ENCODE data around the gene PLEKHH1. TPM values are rescaled to one million over a fixed set of nuclear protein-coding genes. Genes with fewer than 3 reads are reported as not detected.

Gene PLEKHH1
- total and polyA plus RNA-seq, 2 of the 8 experiments (the other 6 are each of a cell fraction or from before 2014, with no cell fraction given) = 28.3 to 33.3 TPM

GRCh38 chr14:67537736-67538135 is 4.6 kb downstream of the PLEKHH1 start:
- no peaks in the 10 kb centered on the region; a peak in 1 of 8 replicates for H3K36me3 ChIP-seq (ENCODE audit: control insufficient read depth in 2 of 4, insufficient read depth in 4 of 4, low read length in 3 of 4)
- no peak overlapping the region for H2BK5ac ChIP-seq (ENCODE audit: low read depth, low read length)
- no peak overlapping the region for H4K5ac ChIP-seq (ENCODE audit: insufficient read length, low read depth, low read length)
- no peak overlapping the region for H3K56ac ChIP-seq (replicated peaks; ENCODE audit: insufficient read length, low read depth, low read length)
- no peaks in the 10 kb centered on the region for H3K9me3 ChIP-seq (ENCODE audit: insufficient read depth in 2 of 2, low read depth in 1 of 2, low read length in 1 of 2)
- no peak overlapping the region for H2AK5ac ChIP-seq (ENCODE audit: low read depth, low read length)
- no peak overlapping the region for H2BK15ac ChIP-seq (ENCODE audit: low read length)
- no peak overlapping the region for H4K8ac ChIP-seq (ENCODE audit: extremely low read depth, insufficient read depth, low read length)
- peaks cover 6 to 19% (median 14%) of the 10 kb centered on the region in 4 experiments for H3K4me1 ChIP-seq (replicated peaks in 1 of 4; ENCODE audit: control insufficient read depth in 3 of 4, insufficient read depth in 4 of 4, low read length in 3 of 4)
- H3K23ac ChIP-seq (ENCODE audit: insufficient read length) = no peak overlapping the region
- H3K4me2 ChIP-seq (ENCODE audit: insufficient read depth in 1 of 2, low read depth in 2 of 2, low read length in 2 of 2) = no peak overlapping the region
- H2BK120ac ChIP-seq (replicated peaks; ENCODE audit: low read depth, low read length) = no peak overlapping the region
- no peaks in the 10 kb centered on the region for H3K27me3 ChIP-seq (replicated peaks in 1 of 4; ENCODE audit: control insufficient read depth in 3 of 4, extremely low read depth in 1 of 4, insufficient read depth in 3 of 4, low read length in 3 of 4)
- FAIRE-seq (no peak), DNase-seq (ENCODE audit: low read depth in 1 of 2, low spot score in 2 of 2) (no peak)
- no peak overlapping the region for H3K4ac ChIP-seq (replicated peaks; ENCODE audit: insufficient read length, low read depth, low read length)
- no peak overlapping the region for H2BK12ac ChIP-seq (ENCODE audit: low read depth, low read length)
- H3K23me2 ChIP-seq (ENCODE audit: low read depth, low read length) = no peaks in the 10 kb centered on the region; the same call in 1 of the 2 replicates
- peaks cover 4 to 12% of the 10 kb centered on the region in 2 experiments; a peak in 3 of 4 replicates for H3K79me2 ChIP-seq (ENCODE audit: control insufficient read depth in 1 of 2, insufficient read depth in 2 of 2, low read length in 2 of 2)
- H3K18ac ChIP-seq (ENCODE audit: extremely low read depth, low read length) = no peak overlapping the region
- H3K4me3 ChIP-seq (ENCODE audit: extremely low read depth in 1 of 4, insufficient read depth in 2 of 4, low read depth in 3 of 4, low read length in 4 of 4) = no peak overlapping the region
- no peak overlapping the region for H3K9ac ChIP-seq (replicated peaks in 1 of 4; ENCODE audit: extremely low read depth in 1 of 4, low read depth in 3 of 4, low read length in 3 of 4)
- H2BK20ac ChIP-seq (ENCODE audit: low read length) = no peak overlapping the region
- ChIA-PET CTCF (ENCODE audit: partially characterized antibody) (interaction anchor here (1.2 to 43.6 kb wide), 4 partner anchors 10 to 111 kb away, joined by 4 to 924 read pairs (median 26); no protein-coding TSS in a partner anchor), POLR2A (ENCODE audit: partially characterized antibody) (interaction anchor here (0.9 kb wide), 1 partner anchor 12 kb away, joined by 3 read pairs; no protein-coding TSS in a partner anchor)
- WGBS, 2 experiments (ENCODE audit: extremely low coverage in 1 of 2, insufficient coverage in 1 of 2, insufficient read length in 1 of 2, insufficient replicate concordance in 2 of 2, low coverage in 1 of 2, low lambda C conversion rate in 2 of 2, missing lambda C conversion rate in 1 of 2) = 90% methylated on average over 3 of the region's 3 CpGs; no CpG with 5 or more reads in 1 of the 2 experiments
- H3K27ac ChIP-seq (ENCODE audit: low read depth, low read length) = no peak overlapping the region
- H4K91ac ChIP-seq (replicated peaks; ENCODE audit: insufficient read length, low read length) = no peak overlapping the region
- no peak overlapping the region for H2AFZ ChIP-seq (ENCODE audit: low read length)
- H3K14ac ChIP-seq (ENCODE audit: insufficient read length) = no peak overlapping the region
- no peaks in the 10 kb centered on the region for H4K20me1 ChIP-seq (replicated peaks in 1 of 2; ENCODE audit: control insufficient read depth in 1 of 2, insufficient read depth in 2 of 2, low read length in 2 of 2)
- H3K79me1 ChIP-seq (ENCODE audit: low read depth, low read length) = no peaks in the 10 kb centered on the region; the same call in 1 of the 2 replicates
